ENCODE results near the gene HNRNPA0.

DNA sequence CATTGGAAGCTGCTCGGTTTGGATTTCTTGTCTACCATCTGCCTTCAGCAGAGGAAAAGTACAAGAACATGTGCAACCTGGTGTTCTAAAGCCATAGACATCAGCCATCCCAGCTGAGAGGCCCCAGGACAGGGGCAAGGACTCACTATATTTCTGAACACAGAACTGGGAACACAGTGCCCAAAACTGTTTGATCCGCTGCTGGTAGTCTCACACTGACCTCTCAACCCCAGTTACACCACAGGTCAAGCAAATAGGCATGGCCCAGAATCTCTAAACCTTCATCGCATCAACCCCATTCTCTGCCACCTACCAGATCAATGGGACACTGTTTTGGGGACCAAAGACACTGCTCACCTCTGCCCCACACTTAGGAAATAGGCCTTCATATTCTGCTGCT, 20.2 kb downstream of the HNRNPA0 start:
- TF ChIP-seq RAD21 (conservative IDR thresholded peaks at IDR 0.05) (no peak), POLR2AphosphoS5 (IDR thresholded peaks at IDR 0.05) (no peak)
- TF ChIP-seq, protein P1, sequence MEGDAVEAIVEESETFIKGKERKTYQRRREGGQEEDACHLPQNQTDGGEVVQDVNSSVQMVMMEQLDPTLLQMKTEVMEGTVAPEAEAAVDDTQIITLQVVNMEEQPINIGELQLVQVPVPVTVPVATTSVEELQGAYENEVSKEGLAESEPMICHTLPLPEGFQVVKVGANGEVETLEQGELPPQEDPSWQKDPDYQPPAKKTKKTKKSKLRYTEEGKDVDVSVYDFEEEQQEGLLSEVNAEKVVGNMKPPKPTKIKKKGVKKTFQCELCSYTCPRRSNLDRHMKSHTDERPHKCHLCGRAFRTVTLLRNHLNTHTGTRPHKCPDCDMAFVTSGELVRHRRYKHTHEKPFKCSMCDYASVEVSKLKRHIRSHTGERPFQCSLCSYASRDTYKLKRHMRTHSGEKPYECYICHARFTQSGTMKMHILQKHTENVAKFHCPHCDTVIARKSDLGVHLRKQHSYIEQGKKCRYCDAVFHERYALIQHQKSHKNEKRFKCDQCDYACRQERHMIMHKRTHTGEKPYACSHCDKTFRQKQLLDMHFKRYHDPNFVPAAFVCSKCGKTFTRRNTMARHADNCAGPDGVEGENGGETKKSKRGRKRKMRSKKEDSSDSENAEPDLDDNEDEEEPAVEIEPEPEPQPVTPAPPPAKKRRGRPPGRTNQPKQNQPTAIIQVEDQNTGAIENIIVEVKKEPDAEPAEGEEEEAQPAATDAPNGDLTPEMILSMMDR (IDR thresholded peaks at IDR 0.05; ENCODE audit: poor library complexity, severe bottlenecking) = no peak
